ENCODE results near the gene LPCAT3.
A peak's percentile ranks its signal among the peaks of the same experiment; 100 is the strongest.

The LPCAT3 gene

DNA sequence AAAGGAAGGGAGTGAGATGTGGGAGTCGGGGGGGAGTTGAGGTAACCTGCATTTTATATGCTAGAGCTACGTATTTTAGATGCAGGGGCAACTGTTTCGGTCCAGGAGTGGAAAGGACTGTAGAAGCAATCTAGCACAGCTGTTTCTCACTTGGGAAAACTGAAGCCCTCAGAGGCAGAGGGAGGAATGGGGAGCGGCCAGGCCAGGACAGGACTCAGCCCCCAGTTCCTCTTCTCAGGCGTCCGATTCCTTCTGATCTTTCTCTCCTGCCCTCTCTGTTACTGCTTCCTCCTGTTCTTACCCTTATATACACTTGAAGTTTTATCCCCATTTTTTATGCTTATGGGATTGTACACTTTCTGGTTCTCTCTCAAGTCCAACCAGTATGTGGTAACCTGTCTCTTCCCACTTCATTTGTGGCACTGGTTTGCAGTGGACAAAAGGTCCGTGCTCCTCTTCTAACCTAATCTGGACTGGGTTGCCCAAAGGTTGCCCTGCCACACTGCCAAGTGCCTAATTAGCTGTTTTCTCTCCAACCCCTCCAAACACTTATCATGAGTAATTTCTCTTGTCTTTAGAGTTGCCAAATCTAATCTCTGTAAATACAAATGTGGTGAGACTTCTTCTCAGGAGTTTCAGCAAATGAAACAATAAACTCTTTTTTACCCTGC is 16.2 kb downstream of the LPCAT3 start:
- DNase-seq (ENCODE audit: low read depth, low spot score): no peak

GRCh38 chr12:6998715-6999451 is 19.4 kb downstream of the LPCAT3 start:
- no peak for DNase-seq (ENCODE audit: low read depth, low spot score)

- DNase-seq (ENCODE audit: low read depth, low spot score): no peak
These were observed 22.2 kb downstream of the LPCAT3 start for GRCh38 chr12:6996040-6996441.

- DNase-seq (ENCODE audit: low read depth, low spot score): no peak
These were observed 30.2 kb downstream of the LPCAT3 start for GRCh38 chr12:6987956-6988553.

GRCh38 chr12:6982532-6982931 is 35.7 kb downstream of the LPCAT3 start:
- no peak for DNase-seq (ENCODE audit: low read depth, low spot score)

DNA sequence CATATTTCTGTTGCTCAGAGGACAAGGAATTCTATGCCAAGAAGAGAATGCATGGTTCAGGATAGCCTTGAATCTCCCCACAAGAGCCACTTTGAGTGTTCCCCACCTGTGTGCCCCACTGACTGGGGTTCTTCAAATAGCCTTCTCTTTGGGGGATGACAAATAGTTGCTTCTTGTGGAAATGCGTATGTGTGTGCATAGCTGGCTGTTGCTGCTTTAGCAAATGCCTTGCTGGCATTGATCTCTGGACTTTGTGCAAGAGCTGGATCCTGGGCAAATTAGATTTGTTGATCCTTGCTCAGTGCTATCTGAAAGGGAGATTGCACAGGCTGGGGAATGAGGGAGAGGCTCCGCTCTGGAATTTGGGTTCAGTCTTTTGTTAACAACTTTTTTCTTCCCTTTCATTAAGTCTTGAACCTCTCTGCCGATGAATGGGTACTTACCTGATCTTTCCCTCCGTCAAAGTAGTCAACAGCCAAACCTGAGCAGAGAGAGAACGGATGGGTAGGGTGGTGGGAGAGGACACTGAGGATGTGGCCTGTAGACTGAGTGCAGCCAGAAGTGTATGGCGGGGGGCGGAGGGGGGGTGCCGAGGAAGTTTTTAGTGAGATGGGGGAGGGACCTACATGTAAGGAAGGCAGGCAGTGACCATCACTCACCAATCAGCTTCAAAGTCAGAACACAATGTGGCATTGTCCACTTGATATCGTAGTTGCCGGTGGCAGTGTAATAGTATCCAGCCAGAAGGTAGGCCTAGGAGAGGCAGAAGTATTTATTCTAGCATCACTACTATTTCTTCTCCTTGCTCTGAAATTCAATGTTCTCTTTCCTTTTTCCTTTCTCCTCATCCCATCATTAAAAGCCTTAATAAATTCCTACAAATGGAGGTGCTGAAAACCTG is 36.9 kb downstream of the LPCAT3 start:
- no peak for DNase-seq (ENCODE audit: low read depth, low spot score)

DNA sequence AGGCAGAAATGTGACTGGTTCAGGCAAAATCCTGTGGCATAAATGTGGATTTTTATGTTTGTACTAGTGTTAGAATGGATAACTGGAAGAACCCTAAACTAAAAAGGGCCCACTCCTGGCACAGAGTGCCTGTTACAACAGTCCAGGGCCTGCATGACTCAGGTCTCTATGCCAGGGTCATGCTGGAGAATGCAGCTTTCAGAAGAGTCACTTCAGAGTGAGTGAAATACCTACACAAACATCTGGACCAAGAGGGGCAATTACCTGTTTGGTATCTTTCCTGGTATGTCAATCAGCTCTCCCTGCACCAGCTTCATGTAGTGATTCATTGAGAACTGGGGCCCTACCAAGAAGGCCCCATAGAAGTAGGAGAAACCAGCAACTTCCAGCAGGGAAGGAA is 37.5 kb downstream of the LPCAT3 start:
- no peak for DNase-seq (ENCODE audit: low read depth, low spot score)

DNA sequence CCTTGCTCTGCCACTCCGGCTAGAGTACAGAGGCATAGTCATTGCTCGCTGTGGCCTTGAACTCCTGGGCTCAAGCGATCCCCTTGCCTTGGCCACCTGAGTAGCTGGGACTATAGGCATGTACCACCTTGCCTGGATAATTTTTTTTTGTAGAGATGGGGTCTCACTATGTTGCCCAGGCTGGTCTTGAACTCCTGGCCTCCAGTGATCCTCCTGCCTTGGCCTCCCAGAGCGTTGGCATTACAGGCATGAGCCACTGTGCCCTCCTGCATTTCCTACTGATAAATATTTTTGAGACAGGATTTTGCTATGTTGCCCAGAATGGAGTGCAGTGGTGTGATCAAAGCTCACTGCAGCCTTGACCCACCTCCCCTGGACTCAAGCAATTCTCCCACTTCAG is 38.2 kb downstream of the LPCAT3 start:
- no peak for DNase-seq (ENCODE audit: low read depth, low spot score)

GRCh38 chr12:6979453-6979852 is 38.8 kb downstream of the LPCAT3 start:
- DNase-seq (ENCODE audit: low read depth, low spot score): no peak

- no peak for DNase-seq (ENCODE audit: low read depth, low spot score)
These were observed 39.3 kb downstream of the LPCAT3 start for GRCh38 chr12:6979021-6979420.

- no peak for DNase-seq (ENCODE audit: low read depth, low spot score)
These were observed 39.7 kb downstream of the LPCAT3 start for GRCh38 chr12:6978611-6979011.

GRCh38 chr12:6978188-6978587 is 40.1 kb downstream of the LPCAT3 start:
- no peak for DNase-seq (ENCODE audit: low read depth, low spot score)

DNA sequence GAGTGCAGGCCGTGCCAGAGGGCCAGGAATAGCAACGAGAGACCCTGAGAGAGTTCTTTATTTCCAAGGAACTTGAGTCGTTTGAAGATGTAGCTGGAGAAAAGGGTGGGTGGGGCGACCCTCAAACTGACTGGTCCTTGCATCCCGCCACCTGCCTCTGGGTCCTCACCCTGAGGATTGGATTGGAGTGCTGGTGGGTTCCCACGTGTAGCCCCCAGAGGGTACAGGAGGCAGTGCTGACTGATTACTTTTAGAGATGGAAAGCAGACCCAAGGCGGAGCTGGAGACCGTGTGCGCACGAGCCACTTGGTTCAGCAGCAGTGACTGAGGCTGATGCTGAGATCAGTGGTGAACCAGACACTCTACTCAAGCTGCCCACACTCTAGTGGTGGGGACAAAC is 40.6 kb downstream of the LPCAT3 start:
- no peak for DNase-seq (ENCODE audit: low read depth, low spot score)

- DNase-seq (ENCODE audit: low read depth, low spot score): no peak
These were observed 42.8 kb downstream of the LPCAT3 start for GRCh38 chr12:6975297-6976032.

DNA sequence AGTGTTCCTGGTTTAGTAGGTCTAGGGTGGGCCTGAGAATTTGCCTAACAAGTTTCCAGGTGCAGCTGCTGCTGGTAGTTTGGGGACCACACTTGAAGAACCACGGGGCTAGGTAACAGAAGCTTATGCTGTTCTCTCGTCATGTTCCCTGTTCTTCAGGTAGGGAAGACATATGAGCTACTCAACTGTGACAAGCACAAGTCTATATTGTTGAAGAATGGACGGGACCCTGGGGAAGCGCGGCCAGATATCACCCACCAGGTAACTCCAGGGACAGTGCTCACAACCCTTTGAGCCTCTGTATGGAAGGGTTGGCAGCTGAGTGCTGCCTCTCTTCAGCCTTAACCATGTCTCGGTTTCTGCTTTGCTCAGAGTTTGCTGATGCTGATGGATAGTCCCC is 44.1 kb downstream of the LPCAT3 start:
- no peak for DNase-seq (ENCODE audit: low read depth, low spot score)

GRCh38 chr12:6970096-6970527 is 48.2 kb downstream of the LPCAT3 start:
- no peak for DNase-seq (ENCODE audit: low read depth, low spot score)

GRCh38 chr12:6968426-6968825 is 49.9 kb downstream of the LPCAT3 start:
- DNase-seq (ENCODE audit: low read depth, low spot score): no peak

GRCh38 chr12:6967651-6968100 is 50.6 kb downstream of the LPCAT3 start:
- no peak for DNase-seq (ENCODE audit: low read depth, low spot score)

DNA sequence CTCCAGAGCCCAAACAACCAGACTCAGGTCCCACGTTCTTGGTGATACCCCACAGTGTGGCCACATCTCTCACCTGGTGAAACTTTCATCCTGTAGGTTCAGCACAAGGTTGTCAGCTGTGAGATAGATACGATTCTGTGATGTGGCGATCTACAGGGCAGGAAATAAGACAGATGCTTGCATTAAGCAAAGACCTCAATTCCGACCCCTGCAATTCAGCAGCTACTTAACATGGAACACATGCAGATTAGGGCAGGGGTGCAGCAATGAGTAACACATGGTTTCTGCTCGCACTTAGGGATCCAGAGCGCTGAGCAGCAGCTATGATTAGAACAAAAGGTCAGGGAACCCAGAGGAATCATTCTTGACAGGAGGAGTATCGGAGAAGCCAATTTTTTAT is 51.9 kb downstream of the LPCAT3 start:
- DNase-seq (ENCODE audit: low read depth, low spot score): no peak

DNA sequence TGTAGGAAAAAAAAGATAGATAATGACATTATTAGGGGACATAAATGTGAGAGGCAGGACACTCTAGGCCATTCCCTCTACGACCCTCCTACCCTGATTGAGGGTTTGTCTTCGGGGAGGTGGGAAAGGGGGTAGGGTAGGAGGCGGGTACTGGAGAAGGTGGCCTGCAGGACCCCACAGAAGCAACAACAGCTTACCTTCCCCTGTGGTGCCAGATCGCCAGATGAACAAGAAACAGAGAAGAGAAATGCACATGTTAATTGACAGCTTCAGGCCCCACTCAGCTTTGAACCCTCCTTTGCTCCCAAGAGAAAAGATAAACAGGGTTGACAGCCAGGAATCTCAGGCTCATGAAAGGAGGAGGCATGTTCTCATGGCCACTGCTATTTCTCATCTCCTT is 52.6 kb downstream of the LPCAT3 start:
- DNase-seq (ENCODE audit: low read depth, low spot score): no peak

DNA sequence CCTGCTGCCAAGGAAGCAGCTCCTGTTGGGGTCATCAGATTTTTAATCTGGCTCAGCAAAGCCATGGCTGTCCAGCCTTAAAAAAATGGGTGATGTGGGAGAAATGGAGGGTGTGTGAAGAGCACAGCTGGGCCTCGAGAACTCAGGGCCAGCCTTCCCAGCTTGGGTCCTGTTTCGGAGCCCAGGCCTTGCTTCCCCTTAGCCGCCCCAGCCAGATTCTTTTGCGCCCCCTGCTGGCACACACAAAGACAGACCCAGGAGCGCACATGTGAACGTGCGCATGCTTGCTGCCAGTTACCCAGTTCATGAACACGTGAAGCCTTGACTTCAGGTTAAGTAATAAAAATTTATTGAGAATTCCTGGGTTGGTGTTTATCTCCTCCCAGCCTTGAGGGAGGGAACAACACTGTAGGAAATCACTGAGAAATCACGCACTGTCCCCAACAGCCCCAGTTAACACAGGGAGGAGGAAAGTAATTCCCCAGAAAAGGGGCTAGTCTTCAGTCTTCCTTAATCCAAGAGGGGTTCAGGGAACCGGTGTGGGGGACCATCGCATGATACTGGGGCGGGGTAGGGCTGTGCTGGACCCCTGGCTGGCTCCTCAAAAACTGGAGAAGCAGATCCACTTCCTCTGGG is 53.1 kb downstream of the LPCAT3 start:
- peak; percentile 80 for DNase-seq (ENCODE audit: low read depth, low spot score)
